HEK293T (cell line): ENCODE results near the gene VWA8.
"Not testable (repeated sequence)": the region's sequence is repeated elsewhere in the genome, so short reads cannot be mapped to it uniquely, and the experiment has no call there.

Experiments used
- CTCF ChIA-PET: fragments of 350-600 bp; formaldehyde crosslinking; extraction: SDS; loops from one replicate; lab custom pipeline; 2021; ENCODE audit warnings: antibody characterized with exemption, inconsistent platforms; lab: Yijun Ruan, JAX
- POLR2A ChIA-PET: fragments of 350-600 bp; formaldehyde crosslinking; extraction: SDS; loops from one replicate; lab custom pipeline; 2020; ENCODE audit warnings: antibody characterized with exemption, inconsistent platforms; lab: Yijun Ruan, JAX
- DNase-seq: peaks from one replicate; pipeline ENCODE4 v3.0.0; 2012; ENCODE audit warnings: mixed read lengths; ENCODE audit errors: extremely low spot score
- ARNT ChIP-seq: fragments of 450-650 bp; IDR thresholded peaks from 2 replicates; pipeline ENCODE4 v1.6.1; 2017; ENCODE audit warnings: mild to moderate bottlenecking
- BHLHE40 ChIP-seq: fragments of 450-650 bp; IDR thresholded peaks from 2 replicates; pipeline ENCODE4 v1.6.1; 2016; ENCODE audit warnings: mild to moderate bottlenecking, moderate library complexity, borderline replicate concordance
- CTBP1 ChIP-seq: fragments of 450-650 bp; IDR thresholded peaks from 2 replicates; pipeline ENCODE4 v1.6.1; 2016; ENCODE audit warnings: borderline replicate concordance
- ELF4 ChIP-seq: fragments of 450-650 bp; IDR thresholded peaks from 2 replicates; pipeline ENCODE4 v1.6.1; 2017; ENCODE audit warnings: antibody characterized with exemption
- FOXA1 ChIP-seq: fragments of 450-650 bp; IDR thresholded peaks from 2 replicates; pipeline ENCODE4 v1.6.1; 2016; ENCODE audit warnings: mild to moderate bottlenecking
- FOXK2 ChIP-seq: fragments of 450-650 bp; IDR thresholded peaks from 2 replicates; pipeline ENCODE4 v1.6.1; 2016; ENCODE audit warnings: mild to moderate bottlenecking
- FOXM1 ChIP-seq: fragments of 450-650 bp; IDR thresholded peaks from 2 replicates; pipeline ENCODE4 v1.6.1; 2017; ENCODE audit warnings: mild to moderate bottlenecking, borderline replicate concordance
- HDGF ChIP-seq: fragments of 450-650 bp; IDR thresholded peaks from 2 replicates; pipeline ENCODE4 v1.6.1; 2017; ENCODE audit warnings: antibody characterized with exemption, borderline replicate concordance
- L3MBTL2 ChIP-seq: fragments of 450-650 bp; conservative IDR thresholded peaks from 2 replicates; pipeline ENCODE4 v1.6.1; 2016; ENCODE audit warnings: mild to moderate bottlenecking
- LEF1 ChIP-seq: fragments of 450-650 bp; IDR thresholded peaks from 2 replicates; pipeline ENCODE4 v1.6.1; 2017; ENCODE audit warnings: mild to moderate bottlenecking, borderline replicate concordance
- NFRKB ChIP-seq: fragments of 450-650 bp; IDR thresholded peaks from 2 replicates; pipeline ENCODE4 v1.6.1; 2016; ENCODE audit warnings: mild to moderate bottlenecking, moderate library complexity
- SP1 ChIP-seq: fragments of 450-650 bp; IDR thresholded peaks from 2 replicates; pipeline ENCODE4 v1.6.1; 2017
- SUZ12 ChIP-seq: fragments of 450-650 bp; IDR thresholded peaks from 2 replicates; pipeline ENCODE4 v1.6.1; 2016; ENCODE audit warnings: mild to moderate bottlenecking
- TARDBP ChIP-seq: fragments of 450-650 bp; IDR thresholded peaks from 2 replicates; pipeline ENCODE4 v1.6.1; 2016
- ZNF384 ChIP-seq: fragments of 450-650 bp; IDR thresholded peaks from 2 replicates; pipeline ENCODE4 v1.6.1; 2016
- TF ChIP-seq, protein P1 (sequence below): fragments of 450-650 bp; IDR thresholded peaks from 2 replicates; pipeline ENCODE4 v1.6.1; 2016

Gene VWA8

DNA sequence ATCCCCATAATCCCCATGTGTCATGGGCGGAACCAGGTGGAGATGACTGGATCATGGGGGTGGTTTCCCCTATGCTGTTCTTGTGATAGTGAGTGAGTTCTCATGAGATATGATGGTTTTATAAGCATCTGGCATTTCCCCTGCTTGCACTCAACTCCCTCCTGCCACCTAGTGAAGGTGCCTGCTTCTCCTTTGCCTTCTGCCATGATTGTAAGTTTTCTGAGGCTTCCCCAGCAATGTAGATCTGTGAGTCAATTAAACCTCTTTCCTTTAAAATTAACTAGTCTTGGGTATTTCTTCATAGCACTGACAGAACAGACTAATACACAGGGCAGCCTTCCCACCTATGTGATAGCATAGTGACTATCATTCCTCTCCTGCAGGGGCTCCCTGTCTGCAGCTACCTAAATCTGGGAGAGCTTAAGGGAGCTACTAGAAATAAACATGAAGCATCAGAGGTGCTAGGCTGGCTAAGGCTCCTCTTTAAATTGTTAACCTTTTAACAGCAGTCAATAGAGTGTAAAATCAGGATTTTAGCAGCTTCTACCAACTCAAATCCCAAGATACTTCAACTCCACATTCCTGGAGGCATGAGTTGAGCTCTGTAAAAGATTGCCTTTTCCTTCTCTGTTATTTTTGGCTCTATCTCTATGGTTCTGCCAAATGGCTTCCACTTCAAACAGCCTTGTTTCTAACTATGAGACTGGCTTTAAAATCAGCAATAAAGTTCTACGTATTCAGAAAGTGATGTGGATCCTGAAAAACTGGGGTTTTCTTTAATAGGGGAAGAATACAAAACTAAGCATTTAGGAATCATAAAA is 112.3 kb downstream of the VWA8 start:
- TF ChIP-seq BHLHE40: no peak
- TF ChIP-seq ARNT: no peak
- no peak for TF ChIP-seq FOXM1
- no peak for TF ChIP-seq SUZ12
- TF ChIP-seq LEF1: no peak
- TF ChIP-seq FOXA1: no peak
- TF ChIP-seq SP1: no peak
- no peak for TF ChIP-seq TARDBP
- DNase-seq: no peak
- ChIA-PET POLR2A (no interaction called here), CTCF (interaction anchor here (0.6 kb wide), 1 partner anchor 22 kb away, joined by 3 read pairs; no protein-coding TSS in a partner anchor)

DNA sequence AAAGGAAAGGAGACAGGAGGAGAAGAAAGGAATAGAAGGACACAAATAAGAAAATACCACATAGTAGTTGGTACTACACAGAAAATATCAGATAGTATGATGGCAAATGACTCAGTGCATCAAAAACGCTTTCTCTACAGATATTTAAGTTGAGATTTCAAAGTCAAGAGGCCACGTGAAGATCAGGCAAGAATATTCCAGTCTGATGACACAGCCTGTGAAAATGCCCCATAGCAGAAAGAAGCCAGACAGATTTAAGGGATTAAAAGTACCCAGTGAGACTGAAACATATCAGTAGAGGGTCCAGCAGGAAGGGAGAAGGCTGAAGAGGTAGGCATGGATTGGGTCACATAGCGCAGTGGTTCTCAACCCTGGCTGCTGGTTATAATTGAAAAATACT is 113.7 kb downstream of the VWA8 start:
- TF ChIP-seq SUZ12 (no peak), FOXM1 (no peak), HDGF (no peak), BHLHE40 (no peak), SP1 (no peak), NFRKB (no peak), ELF4 (no peak)
- TF ChIP-seq, protein P1, sequence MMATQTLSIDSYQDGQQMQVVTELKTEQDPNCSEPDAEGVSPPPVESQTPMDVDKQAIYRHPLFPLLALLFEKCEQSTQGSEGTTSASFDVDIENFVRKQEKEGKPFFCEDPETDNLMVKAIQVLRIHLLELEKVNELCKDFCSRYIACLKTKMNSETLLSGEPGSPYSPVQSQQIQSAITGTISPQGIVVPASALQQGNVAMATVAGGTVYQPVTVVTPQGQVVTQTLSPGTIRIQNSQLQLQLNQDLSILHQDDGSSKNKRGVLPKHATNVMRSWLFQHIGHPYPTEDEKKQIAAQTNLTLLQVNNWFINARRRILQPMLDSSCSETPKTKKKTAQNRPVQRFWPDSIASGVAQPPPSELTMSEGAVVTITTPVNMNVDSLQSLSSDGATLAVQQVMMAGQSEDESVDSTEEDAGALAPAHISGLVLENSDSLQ: no peak

DNA sequence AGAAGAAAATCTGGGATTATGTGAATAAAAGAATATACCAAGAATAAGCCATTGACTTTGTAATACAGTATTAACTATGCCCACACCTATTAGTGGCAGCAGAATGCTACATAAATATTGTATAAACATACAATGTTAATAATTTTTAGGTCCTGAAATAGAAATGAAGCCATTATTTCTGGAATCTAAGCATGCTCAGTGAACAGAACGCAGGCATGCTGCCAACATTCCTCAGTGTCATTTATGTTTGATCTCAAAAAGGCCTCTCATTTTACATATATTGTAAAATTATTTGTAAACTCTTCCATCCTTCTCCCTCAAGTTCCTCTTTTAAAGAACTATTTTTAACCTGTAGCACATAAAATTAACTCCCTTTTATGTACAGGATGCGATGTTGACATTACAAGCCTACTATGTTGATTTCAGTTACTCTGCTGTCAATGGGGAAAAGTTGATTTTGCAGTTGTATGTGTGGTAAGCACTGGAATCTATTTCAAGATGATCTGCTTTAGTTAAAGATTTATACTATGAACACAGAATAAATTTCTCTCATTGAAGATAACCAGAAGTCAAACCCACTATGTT is 118.8 kb downstream of the VWA8 start:
- TF ChIP-seq ZNF384 (no peak), ELF4 (no peak), FOXA1 (no peak), NFRKB (no peak), CTBP1 (no peak)
- CTCF ChIA-PET: no interaction called here
- no peak for DNase-seq
- POLR2A ChIA-PET: no interaction called here

More for the DNA sequence above, 113.7 kb downstream of the VWA8 start:
- ChIA-PET CTCF (no interaction called here), POLR2A (no interaction called here)
- DNase-seq: no peak

DNA sequence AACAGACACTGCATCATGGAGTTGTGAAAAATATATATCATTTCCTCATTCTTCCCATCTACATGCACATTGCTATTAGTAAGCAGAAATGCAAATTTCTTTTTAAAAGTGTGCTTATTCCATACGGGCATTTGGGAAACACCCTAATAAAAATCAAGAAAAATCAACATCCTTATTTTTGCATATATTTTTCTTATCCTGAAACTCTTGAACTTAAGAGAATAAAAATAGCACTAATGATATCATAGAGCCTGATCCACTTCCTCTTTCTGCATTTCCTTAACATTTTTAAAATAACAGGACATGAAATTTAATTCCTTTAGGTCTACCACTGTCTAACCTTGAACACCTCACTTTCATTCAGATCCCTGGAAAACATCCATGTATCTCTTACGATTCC is 123.3 kb downstream of the VWA8 start:
- no peak for DNase-seq
- POLR2A ChIA-PET: no interaction called here
- CTCF ChIA-PET: no interaction called here

DNA sequence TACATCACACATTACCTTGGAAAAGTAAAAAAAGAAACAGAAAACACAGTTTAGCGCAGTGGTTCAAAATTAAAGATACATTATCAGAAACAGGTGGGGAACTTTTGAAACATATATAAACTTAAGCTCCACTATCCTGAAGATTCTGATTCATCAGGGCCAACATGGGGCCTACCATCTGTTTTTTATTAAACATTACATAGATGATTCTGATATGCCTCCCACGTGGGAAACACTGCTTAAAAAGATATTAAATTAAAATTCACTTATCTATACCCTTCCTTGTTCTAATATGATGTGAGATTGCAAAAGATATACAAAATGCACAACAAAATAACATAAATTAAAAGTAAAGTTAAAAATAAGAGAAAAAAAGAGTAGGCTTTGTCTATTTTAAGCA is 125.0 kb downstream of the VWA8 start:
- ChIA-PET POLR2A (no interaction called here), CTCF (interaction anchor here (0.7 kb wide), 1 partner anchor 168 kb away, joined by 3 read pairs; no protein-coding TSS in a partner anchor)
- TF ChIP-seq ELF4 (no peak), L3MBTL2 (no peak), TARDBP (no peak), FOXA1 (no peak), NFRKB (no peak), ARNT (no peak), CTBP1 (no peak), FOXK2 (no peak), LEF1 (no peak)
- DNase-seq: no peak

More for the DNA sequence above, 123.3 kb downstream of the VWA8 start:
- TF ChIP-seq CTBP1: no peak
- no peak for TF ChIP-seq FOXM1
- TF ChIP-seq TARDBP: no peak
- no peak for TF ChIP-seq FOXK2
- TF ChIP-seq, protein P1: no peak
- no peak for TF ChIP-seq HDGF

DNA sequence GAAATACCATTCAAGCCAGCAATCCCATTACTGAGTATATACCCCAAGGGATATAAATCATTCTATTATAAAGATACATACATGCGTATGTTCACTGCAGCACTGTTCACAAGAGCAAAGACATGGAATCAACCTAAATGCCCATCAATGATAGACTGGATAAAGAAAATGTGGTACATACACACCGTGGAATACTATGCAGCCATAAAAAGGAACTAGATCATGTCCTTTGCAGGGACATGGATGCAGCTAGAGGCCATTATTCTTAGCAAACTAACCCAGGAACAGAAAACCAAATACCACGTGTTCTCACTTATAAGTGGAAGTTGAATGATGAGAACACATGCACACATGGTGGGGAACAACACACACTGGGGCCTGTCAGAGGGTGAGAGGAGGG is 126.2 kb downstream of the VWA8 start:
- CTCF ChIA-PET, POLR2A ChIA-PET, DNase-seq: not testable (repeated sequence)

DNA sequence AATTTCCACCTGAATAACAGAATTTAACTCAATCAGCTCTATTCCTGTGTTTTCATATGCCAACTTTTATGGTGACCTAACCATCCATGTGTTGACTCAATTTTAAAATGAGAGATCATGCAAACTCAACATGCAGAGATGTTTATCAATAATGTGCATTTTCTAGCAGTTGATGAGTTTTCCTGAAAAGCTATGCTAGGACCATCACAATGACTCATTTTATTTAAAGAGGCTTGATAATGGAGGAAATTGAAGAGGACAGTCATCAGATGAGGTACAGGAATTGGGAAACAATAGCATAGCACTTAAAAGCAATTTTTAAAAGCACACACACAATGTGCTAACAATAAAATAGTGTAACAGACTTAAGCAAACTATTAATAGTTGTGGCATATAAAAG is 127.1 kb downstream of the VWA8 start:
- no peak for TF ChIP-seq LEF1
- TF ChIP-seq ZNF384: no peak
- no peak for TF ChIP-seq SP1
- no peak for TF ChIP-seq CTBP1
- TF ChIP-seq BHLHE40: no peak
- TF ChIP-seq NFRKB: no peak
- no peak for TF ChIP-seq FOXM1
- TF ChIP-seq ARNT: no peak
- TF ChIP-seq HDGF: no peak
- no peak for TF ChIP-seq TARDBP
- no peak for TF ChIP-seq ELF4
- no peak for TF ChIP-seq FOXK2
- TF ChIP-seq L3MBTL2: no peak
- no peak for TF ChIP-seq FOXA1
- no peak for TF ChIP-seq SUZ12
- TF ChIP-seq, protein P1: no peak
- CTCF ChIA-PET: no interaction called here
- POLR2A ChIA-PET: no interaction called here
- no peak for DNase-seq
